ENCODE measurements around the gene DBNDD2.

Gene DBNDD2

DNA sequence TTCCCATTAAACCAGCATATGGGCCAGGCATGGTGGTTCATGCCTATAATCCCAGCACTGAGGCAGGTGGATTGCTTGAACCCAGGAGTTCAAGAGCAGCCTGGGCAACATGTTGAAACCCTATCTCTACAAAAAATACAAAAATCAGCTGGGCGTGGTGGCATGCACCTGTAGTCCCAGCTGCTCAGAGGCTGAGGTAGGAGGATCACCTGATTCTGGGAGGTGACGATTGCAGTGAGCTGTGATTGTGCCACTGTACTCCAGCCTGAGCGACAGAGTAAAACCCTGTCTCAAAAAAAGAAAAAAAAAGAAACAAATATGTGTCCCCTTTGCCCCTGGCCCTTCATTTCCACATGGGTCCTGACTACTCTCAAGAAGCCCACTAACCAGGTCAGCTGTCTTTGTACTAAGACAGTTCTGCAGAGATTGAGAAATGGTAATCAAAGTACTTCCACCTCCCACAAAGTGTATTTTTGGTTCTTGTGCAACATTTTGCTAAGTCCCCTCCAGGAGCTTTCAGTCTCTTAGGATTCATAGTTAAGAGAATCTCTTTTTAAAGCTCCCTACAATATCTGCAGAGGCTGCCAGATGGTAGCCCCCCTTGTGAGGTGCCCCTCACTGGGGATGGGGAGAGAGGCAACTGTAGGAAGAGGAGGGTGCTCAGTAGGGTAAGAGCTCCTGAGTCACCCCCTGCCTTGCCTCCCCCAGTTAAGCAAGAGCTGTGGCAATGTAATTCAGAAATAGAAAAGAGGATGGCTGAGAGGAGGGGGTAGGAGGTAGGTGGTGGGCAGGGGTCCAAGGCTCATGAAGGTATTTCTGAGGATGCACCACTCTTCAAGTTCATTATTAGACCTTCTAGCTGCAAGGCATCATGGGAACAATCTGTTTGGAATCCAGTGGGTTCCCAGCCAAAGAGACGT is 44.9 kb downstream of the DBNDD2 start:
- TF ChIP-seq, protein P1, sequence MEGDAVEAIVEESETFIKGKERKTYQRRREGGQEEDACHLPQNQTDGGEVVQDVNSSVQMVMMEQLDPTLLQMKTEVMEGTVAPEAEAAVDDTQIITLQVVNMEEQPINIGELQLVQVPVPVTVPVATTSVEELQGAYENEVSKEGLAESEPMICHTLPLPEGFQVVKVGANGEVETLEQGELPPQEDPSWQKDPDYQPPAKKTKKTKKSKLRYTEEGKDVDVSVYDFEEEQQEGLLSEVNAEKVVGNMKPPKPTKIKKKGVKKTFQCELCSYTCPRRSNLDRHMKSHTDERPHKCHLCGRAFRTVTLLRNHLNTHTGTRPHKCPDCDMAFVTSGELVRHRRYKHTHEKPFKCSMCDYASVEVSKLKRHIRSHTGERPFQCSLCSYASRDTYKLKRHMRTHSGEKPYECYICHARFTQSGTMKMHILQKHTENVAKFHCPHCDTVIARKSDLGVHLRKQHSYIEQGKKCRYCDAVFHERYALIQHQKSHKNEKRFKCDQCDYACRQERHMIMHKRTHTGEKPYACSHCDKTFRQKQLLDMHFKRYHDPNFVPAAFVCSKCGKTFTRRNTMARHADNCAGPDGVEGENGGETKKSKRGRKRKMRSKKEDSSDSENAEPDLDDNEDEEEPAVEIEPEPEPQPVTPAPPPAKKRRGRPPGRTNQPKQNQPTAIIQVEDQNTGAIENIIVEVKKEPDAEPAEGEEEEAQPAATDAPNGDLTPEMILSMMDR (conservative IDR thresholded peaks at IDR 0.05; ENCODE audit: control insufficient read depth, insufficient read depth, low read depth, low read length), result no peak
- no peak for DNase-seq (ENCODE audit: low read depth)
- no peak overlapping the region for H3K4me3 ChIP-seq (ENCODE audit: control insufficient read depth, low read depth, low read length)

DNA sequence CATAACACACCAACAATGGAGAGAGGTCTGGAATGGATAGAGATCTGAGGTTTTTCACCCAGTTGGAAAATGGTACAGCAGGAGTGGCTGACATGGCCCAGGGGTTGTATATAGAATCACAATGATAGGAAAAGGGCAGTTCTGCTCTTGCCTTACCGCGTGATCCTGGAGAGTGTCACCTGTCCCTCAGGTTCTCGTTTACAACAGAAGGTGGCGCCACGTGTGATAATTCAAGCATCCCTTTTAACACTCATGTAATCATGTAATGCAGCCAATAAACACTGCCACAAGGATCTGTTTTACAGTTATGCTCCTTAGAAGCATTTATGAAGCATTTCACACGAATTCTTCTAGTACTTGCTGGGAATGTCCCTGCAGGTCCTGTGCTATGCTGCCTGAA is 48.5 kb downstream of the DBNDD2 start:
- peak; percentile 13 for DNase-seq (ENCODE audit: low read depth)
- TF ChIP-seq, protein P1 (conservative IDR thresholded peaks at IDR 0.05; ENCODE audit: control insufficient read depth, insufficient read depth, low read depth, low read length), result no peak
- no peak overlapping the region for H3K4me3 ChIP-seq (ENCODE audit: control insufficient read depth, low read depth, low read length)

DNA sequence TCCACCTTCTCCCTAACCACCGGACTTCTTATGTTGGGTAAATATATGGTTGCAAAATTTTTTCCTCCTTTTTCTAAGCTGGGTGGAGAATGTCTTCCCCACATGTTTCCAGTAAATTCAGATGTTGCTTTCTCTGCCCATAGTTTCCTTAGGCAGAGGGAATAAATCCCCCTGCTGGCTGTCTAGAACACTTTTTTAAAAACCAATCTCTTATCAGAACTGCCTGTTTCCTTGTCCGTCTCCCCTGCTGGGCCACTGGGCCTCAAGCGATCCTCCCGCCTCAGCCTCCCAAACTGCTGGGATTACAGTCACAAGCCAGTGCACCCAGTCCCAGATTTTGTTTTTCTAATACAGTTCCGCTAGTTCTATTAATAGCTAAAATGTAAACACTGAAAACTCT is 51.5 kb downstream of the DBNDD2 start:
- H3K4me3 ChIP-seq (ENCODE audit: control insufficient read depth, low read depth, low read length), result no peak overlapping the region
- TF ChIP-seq, protein P1 (conservative IDR thresholded peaks at IDR 0.05; ENCODE audit: control insufficient read depth, insufficient read depth, low read depth, low read length), result peak; percentile 11
- peak; percentile 12 for DNase-seq (ENCODE audit: low read depth)
